Omental fat pad (tissue), 4 donors: Measurements from ENCODE around the gene CCDC106. TPM values are rescaled to one million over a fixed set of nuclear protein-coding genes. Genes with fewer than 3 reads are reported as not detected.

ENCODE experiments used
- ATAC-seq: fragments of 150-250 bp; one replicate; pipeline ENCODE4 v1.9.1; 2016; ENCODE audit warnings: mild to moderate bottlenecking, moderate library complexity; ENCODE audit not compliant: low FRiP score
- DNase-seq: peaks from one replicate; pipeline ENCODE4 v3.0.0-alpha.2; 2019; ENCODE audit warnings: low spot score
- CTCF ChIP-seq, 3 donors: fragments of 450-650 bp; IDR thresholded peaks; one replicate each; pipeline ENCODE4 v1.5.1; 2016 to 2017; ENCODE audit warnings: antibody characterized with exemption in 3 of 3, mild to moderate bottlenecking in 3 of 3, moderate library complexity in 2 of 3
- total RNA-seq, 4 donors: library from RNA; depleted of rRNA; stranded (reverse); fragments of >200 nt; gene quantifications; one replicate each; pipeline ENCODE4 v1.1.0, GENCODE V29; 2016

The CCDC106 gene
- total RNA-seq, 4 donors from 2014 or later = 9.8 to 15.2 (median 11.0) TPM

DNA sequence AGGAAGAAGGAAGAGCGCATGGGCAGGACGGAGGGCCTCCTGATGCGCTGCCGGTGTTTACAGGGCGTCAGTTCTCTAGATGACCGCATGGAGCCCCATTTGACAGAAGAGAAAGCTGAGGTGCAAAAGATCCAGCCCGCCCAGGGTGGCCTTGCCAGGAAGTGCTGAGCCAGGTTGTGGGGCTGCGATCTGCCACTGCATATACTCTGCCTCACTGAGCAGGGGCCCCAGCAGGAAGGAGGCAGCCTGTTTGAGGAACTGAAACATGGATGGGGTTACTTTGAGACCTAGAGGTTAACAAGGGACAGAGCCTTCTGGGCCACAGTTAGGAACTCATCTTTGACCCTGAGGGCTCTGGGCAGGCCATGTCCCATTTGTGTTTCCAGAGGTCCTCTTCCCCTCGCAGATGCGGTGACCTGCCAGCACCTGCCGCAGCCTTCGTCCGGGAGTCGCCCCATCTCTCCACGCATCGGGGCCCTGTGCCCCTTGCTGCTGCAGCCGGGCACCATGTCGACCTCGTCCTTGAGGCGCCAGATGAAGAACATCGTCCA, 30.2 kb downstream of the CCDC106 start:
- DNase-seq (no peak), ATAC-seq (no peak)
- no peak for TF ChIP-seq CTCF (IDR thresholded peaks at IDR 0.05)

DNA sequence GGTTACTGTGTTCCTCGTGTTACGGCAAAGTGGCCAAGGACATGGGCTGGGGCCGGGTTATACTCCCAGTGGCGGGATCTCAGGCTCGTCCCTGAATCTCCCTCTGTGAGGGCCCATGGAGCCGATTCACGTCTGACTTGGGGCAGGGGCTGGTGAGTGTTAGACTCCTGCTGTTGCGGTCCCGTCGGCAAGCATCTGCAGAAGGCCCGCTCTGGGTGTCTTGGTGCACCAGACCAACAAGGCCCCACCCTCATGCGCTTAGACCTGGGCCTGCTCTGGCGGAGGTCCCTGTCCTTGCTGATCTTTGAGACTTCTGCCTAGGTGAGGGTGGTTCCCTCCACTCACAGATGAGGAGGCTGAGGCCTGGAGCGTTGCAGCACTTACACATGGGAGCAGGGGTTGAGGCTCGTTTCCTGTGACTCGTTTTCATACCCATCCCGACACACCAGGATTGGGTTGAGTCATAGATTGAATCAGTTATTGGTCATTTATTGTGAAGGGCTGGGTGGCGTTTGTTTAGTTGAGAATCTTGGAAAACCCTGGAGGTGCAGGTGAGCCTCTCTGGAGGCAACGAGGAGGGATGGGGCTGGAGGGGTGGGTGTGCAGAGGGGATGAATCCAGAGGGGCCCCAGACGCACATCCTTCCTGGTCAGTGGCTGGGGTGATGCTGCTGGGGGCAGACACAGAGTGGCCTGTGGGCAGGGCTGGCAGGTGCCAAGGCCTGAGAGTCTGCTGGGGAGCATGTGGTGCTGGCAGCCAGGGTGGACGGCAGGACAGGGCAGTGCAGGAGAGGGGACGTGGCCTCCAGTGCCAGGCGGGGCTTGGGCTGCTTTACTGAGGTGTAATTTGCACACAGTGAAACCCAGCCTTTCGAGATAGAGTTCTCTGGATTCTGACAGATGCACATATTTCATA, 31.6 kb downstream of the CCDC106 start:
- TF ChIP-seq CTCF (IDR thresholded peaks at IDR 0.05) = no peak
- ATAC-seq (no peak), DNase-seq (no peak)

DNA sequence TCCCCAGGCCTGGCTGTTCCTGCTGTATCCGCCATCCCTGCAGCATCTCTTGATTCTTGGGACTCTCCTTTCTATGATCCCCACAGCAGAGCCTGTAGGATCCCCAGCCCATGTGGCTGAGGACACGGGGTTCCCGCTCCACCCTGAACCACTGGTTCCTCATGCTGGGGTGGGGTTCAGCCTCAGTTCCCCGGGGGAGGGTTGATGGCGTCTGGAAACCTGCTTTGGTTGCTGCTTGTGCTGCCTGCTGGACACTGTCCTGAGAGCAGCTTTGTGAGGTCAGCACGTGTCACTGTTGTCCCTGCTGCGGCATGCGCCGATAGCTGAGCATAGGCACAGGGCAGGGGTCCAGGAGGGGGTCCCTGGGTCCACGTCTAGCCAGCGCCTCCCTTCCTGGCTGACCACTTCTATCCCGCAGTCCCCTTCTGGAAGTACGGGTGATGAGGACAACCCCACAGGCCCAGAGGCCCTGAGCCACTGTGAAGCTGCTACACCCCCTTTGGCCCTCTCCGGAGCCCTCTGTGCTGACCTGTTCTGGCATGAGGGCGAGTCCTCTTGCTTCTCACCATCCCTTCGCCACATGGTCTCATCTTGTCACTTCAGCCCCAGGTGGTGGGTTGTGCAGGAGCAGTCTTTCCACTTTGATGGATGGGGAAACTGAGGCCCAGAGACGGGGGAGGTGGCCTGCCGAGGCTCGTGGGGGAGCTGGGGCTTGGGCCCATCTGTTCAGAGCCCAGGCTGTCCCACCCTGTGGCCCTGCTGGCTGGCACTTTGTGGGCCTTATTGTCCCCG, 32.5 kb downstream of the CCDC106 start:
- ATAC-seq (no peak), DNase-seq (no peak)
- no peak for TF ChIP-seq CTCF (IDR thresholded peaks at IDR 0.05)

DNA sequence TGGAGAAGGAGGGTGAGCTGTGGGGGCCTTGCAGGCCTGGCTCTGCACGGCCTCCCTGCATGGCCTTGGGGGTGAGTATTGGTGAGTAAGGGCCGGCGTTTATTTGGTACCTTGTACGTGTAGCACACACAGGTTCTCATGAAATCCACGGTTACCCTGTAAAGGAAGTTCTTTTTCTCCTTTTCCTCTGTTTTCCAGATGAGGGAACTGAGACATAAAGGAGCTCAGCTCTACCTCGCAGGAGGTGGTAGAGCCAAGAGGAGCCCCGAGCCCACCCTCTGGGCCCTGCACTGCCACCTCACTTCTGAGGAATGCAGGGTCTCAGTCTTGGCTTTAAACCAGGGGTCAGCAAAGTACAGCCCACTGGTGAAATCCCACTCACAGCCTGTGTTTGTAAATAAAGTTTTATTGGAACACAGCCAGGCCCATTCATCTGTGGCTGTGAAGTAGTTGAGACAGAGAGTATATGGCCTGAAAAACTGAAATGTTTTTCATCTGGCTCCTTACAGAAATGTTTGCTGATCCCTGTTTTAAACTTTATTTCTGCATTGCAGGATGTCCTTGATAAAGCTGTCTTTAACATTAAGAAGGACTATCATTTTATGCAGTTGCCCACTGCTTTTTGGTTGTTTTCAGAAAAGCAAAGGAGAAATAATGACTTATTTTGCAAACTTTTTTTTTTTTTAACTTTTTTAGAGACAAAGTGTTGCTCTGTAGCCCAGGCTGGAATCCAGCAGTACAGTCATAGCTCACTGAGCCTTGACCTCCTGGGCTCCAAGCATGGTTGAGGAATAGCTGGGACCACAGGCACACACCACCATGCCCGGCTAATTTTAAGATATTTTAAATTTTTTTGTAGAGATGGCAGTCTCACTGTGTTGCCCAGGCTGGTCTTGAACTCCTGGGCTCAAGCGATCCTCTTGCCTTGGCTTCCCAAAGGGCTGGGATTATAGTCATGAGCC, 33.4 kb downstream of the CCDC106 start:
- ATAC-seq = no peak
- no peak for DNase-seq
- TF ChIP-seq CTCF (IDR thresholded peaks at IDR 0.05) = no peak

DNA sequence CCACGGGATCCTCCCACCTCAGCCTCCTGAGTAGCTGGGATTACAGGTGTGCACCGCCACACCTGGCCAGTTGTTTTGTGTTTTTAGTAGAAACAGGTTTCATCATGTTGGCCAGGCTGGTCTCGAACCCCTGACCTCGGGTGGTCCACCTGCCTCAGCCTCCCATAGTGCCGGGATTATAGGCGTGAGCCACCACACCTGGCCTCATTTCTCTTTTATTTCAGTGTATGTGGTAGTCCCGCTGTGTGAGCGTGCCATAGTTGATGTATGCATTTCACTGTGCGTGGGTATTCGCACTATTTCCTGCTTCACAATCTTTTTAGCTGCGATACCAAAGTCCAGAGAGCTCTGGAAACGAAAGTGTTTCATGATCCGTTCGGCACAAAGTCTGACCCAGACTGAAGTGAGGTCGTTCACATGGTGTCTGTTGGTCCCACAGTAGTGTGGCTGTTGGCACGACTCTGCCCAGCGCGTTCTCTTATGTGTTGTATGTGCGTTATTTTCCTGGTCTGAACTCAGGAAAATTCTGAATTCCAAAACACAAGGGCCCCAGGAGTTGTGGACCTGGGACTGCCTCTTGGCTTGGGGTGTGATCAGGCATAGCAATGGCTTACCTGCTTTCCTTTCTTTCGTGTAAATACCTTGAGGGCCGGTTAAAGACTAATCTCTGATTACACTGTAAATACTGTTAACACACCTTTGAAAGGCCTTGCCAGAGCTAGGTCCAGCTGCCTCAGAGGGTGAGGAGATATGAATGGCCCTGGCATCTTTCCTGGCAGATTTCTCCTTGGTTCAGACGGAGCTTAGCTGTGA, 35.6 kb downstream of the CCDC106 start:
- TF ChIP-seq CTCF (IDR thresholded peaks at IDR 0.05) = no peak
- ATAC-seq = no peak
- DNase-seq = no peak
